WTC11 (cell line): ENCODE results near the gene ETV6. TPM values are rescaled to one million over a fixed set of nuclear protein-coding genes. Genes with fewer than 3 reads are reported as not detected.

ENCODE experiments used
- ATAC-seq: fragments of 200-7000 bp; cut with Tn5 transposase; 2 replicates; pipeline ENCODE4 v1.10.0; 2021; ENCODE audit warnings: mild to moderate bottlenecking, moderate library complexity
- CTCF ChIA-PET: fragments of 300-600 bp; sonication (Branson Sonifier 250); formaldehyde crosslinking; loops from one replicate; lab custom pipeline; 2021; ENCODE audit warnings: antibody characterized with exemption; lab: Charles Lee
- POLR2A ChIA-PET: fragments of 350-600 bp; sonication (Branson Sonifier 250); formaldehyde crosslinking; loops from one replicate; lab custom pipeline; 2021; ENCODE audit warnings: antibody characterized with exemption; lab: Charles Lee
- DNase-seq: peaks from one replicate; pipeline ENCODE4 v3.0.0; 2021; ENCODE audit warnings: low spot score
- H3K27ac Mint-ChIP-seq: 2 replicates; pipeline ENCODE4 v1.8.0; 2021; ENCODE audit warnings: mixed read lengths
- H3K27me3 Mint-ChIP-seq: 2 replicates; pipeline ENCODE4 v1.8.0; 2021; ENCODE audit warnings: low read depth, mild to moderate bottlenecking, moderate library complexity, mixed read lengths
- H3K36me3 Mint-ChIP-seq: 2 replicates; pipeline ENCODE4 v1.8.0; 2021; ENCODE audit warnings: mixed read lengths
- H3K4me1 Mint-ChIP-seq: 2 replicates; pipeline ENCODE4 v1.8.0; 2022; ENCODE audit warnings: mixed read lengths
- H3K4me3 Mint-ChIP-seq: 2 replicates; pipeline ENCODE4 v1.8.0; 2021; ENCODE audit warnings: mild to moderate bottlenecking, moderate library complexity, mixed read lengths
- H3K9me3 Mint-ChIP-seq: 2 replicates; pipeline ENCODE4 v1.8.0; 2021; ENCODE audit warnings: mixed read lengths
- CBFB ChIP-seq: sonication (generic); formaldehyde crosslinking; IDR thresholded peaks from 2 replicates; pipeline ENCODE4 v1.8.1; 2022; ENCODE audit warnings: mild to moderate bottlenecking, low read depth, missing genetic modification reagents
- CREB1 ChIP-seq: sonication (generic); formaldehyde crosslinking; IDR thresholded peaks from 2 replicates; pipeline ENCODE4 v1.8.0; 2023; ENCODE audit warnings: mild to moderate bottlenecking, missing genetic modification reagents
- NR1H2 ChIP-seq: sonication (generic); formaldehyde crosslinking; IDR thresholded peaks from 2 replicates; pipeline ENCODE4 v1.9.0; 2021; ENCODE audit warnings: mild to moderate bottlenecking, moderate library complexity, missing genetic modification reagents
- OVOL2 ChIP-seq: fragments of 250-450 bp; sonication (Bioruptor Pico); IDR thresholded peaks from 2 replicates; pipeline ENCODE4 v1.9.0; 2021; ENCODE audit warnings: mild to moderate bottlenecking, borderline replicate concordance
- ZNF219 ChIP-seq: sonication (generic); formaldehyde crosslinking; IDR thresholded peaks from 2 replicates; pipeline ENCODE4 v1.8.0; 2023; ENCODE audit warnings: missing genetic modification reagents, mild to moderate bottlenecking, borderline replicate concordance
- ZNF416 ChIP-seq: fragments of 250-450 bp; sonication (Bioruptor Pico); IDR thresholded peaks from 2 replicates; pipeline ENCODE4 v1.9.0; 2021; ENCODE audit warnings: mild to moderate bottlenecking, inconsistent platforms
- total RNA-seq: library from RNA; stranded (reverse); gene quantifications from 3 replicates; pipeline ENCODE4 v1.2.3, GENCODE V29; 2021
- TF ChIP-seq, protein P1 (sequence below): sonication (generic); formaldehyde crosslinking; IDR thresholded peaks from 2 replicates; pipeline ENCODE4 v1.8.1; 2023; ENCODE audit warnings: mild to moderate bottlenecking, missing genetic modification reagents, moderate library complexity
- TF ChIP-seq, protein P2 (sequence below): sonication (generic); formaldehyde crosslinking; IDR thresholded peaks from 2 replicates; pipeline ENCODE4 v1.8.0; 2022; ENCODE audit warnings: mild to moderate bottlenecking, missing genetic modification reagents
- TF ChIP-seq, protein P3 (sequence below): sonication (generic); formaldehyde crosslinking; IDR thresholded peaks from 2 replicates; pipeline ENCODE4 v1.8.1; 2022; ENCODE audit warnings: mild to moderate bottlenecking, moderate library complexity, missing genetic modification reagents
- TF ChIP-seq, protein P4 (sequence below): fragments of 250-450 bp; sonication (Bioruptor Pico); IDR thresholded peaks from 2 replicates; pipeline ENCODE4 v1.9.0; 2021; ENCODE audit warnings: moderate library complexity, mild to moderate bottlenecking, inconsistent platforms, borderline replicate concordance
- TF ChIP-seq, protein P5 (sequence below): sonication (generic); formaldehyde crosslinking; IDR thresholded peaks from 2 replicates; pipeline ENCODE4 v1.8.1; 2023; ENCODE audit warnings: mild to moderate bottlenecking, missing genetic modification reagents
- TF ChIP-seq, protein P6 (sequence below): sonication (generic); formaldehyde crosslinking; conservative IDR thresholded peaks from 2 replicates; pipeline ENCODE4 v1.8.1; 2023; ENCODE audit warnings: mild to moderate bottlenecking, low read depth, missing genetic modification reagents, moderate library complexity

ETV6 gene
- total RNA-seq, 1 experiment from 2014 or later = 23.5 TPM

DNA sequence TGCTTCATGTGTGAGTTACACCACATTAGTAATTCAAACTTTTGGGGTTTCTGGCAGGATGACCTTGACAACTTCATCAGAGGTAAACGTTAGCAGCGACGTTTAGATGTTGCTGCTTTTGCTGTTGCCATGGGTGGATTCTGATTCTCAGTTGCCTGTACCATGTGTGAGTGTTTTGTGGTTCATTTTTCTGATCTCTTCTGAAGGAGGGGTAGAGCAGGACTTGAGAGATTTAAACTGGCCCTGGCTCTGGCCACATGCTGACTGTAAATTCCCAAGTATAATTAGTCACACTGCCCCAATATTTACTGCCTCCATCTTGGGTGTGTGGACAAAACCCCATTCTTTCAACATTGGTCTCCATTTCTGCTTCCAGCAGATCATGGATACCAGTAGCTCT, 110.4 kb downstream of the ETV6 start (continued):
- TF ChIP-seq, protein P1, sequence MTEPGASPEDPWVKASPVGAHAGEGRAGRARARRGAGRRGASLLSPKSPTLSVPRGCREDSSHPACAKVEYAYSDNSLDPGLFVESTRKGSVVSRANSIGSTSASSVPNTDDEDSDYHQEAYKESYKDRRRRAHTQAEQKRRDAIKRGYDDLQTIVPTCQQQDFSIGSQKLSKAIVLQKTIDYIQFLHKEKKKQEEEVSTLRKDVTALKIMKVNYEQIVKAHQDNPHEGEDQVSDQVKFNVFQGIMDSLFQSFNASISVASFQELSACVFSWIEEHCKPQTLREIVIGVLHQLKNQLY (CRISPR knock-in tag) = no peak
- TF ChIP-seq NR1H2 (CRISPR knock-in tag) (no peak), ZNF416 (CRISPR knock-in tag) (no peak), ZNF219 (CRISPR knock-in tag) (no peak), CBFB (CRISPR knock-in tag) (no peak), OVOL2 (CRISPR knock-in tag) (no peak), CREB1 (CRISPR knock-in tag) (no peak)
- TF ChIP-seq, protein P2, sequence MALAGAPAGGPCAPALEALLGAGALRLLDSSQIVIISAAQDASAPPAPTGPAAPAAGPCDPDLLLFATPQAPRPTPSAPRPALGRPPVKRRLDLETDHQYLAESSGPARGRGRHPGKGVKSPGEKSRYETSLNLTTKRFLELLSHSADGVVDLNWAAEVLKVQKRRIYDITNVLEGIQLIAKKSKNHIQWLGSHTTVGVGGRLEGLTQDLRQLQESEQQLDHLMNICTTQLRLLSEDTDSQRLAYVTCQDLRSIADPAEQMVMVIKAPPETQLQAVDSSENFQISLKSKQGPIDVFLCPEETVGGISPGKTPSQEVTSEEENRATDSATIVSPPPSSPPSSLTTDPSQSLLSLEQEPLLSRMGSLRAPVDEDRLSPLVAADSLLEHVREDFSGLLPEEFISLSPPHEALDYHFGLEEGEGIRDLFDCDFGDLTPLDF (CRISPR knock-in tag) = no peak
- TF ChIP-seq, protein P3, sequence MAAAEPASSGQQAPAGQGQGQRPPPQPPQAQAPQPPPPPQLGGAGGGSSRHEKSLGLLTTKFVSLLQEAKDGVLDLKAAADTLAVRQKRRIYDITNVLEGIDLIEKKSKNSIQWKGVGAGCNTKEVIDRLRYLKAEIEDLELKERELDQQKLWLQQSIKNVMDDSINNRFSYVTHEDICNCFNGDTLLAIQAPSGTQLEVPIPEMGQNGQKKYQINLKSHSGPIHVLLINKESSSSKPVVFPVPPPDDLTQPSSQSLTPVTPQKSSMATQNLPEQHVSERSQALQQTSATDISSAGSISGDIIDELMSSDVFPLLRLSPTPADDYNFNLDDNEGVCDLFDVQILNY (CRISPR knock-in tag) = no peak
- TF ChIP-seq, protein P4, sequence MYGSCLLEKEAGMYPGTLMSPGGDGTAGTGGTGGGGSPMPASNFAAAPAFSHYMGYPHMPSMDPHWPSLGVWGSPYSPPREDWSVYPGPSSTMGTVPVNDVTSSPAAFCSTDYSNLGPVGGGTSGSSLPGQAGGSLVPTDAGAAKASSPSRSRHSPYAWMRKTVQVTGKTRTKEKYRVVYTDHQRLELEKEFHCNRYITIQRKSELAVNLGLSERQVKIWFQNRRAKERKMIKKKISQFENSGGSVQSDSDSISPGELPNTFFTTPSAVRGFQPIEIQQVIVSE = no peak
- TF ChIP-seq, protein P5, sequence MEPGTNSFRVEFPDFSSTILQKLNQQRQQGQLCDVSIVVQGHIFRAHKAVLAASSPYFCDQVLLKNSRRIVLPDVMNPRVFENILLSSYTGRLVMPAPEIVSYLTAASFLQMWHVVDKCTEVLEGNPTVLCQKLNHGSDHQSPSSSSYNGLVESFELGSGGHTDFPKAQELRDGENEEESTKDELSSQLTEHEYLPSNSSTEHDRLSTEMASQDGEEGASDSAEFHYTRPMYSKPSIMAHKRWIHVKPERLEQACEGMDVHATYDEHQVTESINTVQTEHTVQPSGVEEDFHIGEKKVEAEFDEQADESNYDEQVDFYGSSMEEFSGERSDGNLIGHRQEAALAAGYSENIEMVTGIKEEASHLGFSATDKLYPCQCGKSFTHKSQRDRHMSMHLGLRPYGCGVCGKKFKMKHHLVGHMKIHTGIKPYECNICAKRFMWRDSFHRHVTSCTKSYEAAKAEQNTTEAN = no peak

DNA sequence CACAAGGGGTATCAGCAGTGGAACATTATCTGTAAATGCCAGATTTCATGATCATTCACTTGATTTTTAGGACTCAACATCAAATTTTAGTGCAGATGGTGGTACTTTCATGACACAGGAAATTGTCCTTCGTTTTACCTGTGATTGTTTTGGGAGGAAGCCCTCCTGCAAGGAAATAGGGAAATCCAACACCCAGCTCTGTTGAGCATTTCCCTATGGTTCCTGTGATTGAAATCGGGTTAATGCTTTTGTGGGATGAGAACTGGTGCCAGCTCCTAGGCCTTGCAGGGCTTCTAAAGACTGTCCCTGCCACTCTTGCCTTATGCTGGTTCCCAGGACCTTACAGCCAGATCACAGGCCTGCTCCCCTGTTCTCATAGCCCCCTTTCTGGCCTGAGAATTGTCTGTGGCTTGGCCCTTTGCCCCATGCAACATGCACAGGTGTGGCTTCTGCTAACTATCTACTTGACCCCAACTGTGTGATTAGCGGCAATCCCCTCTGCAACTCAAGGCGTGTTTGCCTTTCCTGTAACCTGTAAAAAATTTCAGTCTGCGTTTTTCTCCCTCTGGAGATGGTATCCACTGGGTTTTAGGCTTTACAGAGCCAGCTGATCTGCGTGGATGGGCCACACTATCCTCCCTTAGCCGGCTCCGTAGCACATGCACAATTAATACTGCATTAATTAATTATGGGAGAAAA, 112.5 kb downstream of the ETV6 start:
- H3K4me3 Mint-ChIP-seq = no peak overlapping the region
- TF ChIP-seq, protein P2 (CRISPR knock-in tag) = no peak
- TF ChIP-seq, protein P6, sequence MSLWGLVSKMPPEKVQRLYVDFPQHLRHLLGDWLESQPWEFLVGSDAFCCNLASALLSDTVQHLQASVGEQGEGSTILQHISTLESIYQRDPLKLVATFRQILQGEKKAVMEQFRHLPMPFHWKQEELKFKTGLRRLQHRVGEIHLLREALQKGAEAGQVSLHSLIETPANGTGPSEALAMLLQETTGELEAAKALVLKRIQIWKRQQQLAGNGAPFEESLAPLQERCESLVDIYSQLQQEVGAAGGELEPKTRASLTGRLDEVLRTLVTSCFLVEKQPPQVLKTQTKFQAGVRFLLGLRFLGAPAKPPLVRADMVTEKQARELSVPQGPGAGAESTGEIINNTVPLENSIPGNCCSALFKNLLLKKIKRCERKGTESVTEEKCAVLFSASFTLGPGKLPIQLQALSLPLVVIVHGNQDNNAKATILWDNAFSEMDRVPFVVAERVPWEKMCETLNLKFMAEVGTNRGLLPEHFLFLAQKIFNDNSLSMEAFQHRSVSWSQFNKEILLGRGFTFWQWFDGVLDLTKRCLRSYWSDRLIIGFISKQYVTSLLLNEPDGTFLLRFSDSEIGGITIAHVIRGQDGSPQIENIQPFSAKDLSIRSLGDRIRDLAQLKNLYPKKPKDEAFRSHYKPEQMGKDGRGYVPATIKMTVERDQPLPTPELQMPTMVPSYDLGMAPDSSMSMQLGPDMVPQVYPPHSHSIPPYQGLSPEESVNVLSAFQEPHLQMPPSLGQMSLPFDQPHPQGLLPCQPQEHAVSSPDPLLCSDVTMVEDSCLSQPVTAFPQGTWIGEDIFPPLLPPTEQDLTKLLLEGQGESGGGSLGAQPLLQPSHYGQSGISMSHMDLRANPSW (CRISPR knock-in tag) = no peak
- H3K27me3 Mint-ChIP-seq = no peaks in the 10 kb centered on the region
- ATAC-seq (no peak), DNase-seq (no peak)
- CTCF ChIA-PET = interaction anchor here (0.6 to 1.1 kb wide), 3 partner anchors 28 to 130 kb away, joined by 3 to 5 read pairs (median 3); no protein-coding TSS in a partner anchor
- POLR2A ChIA-PET = no interaction called here
- peaks cover 55% of the 10 kb centered on the region for H3K4me1 Mint-ChIP-seq
- H3K36me3 Mint-ChIP-seq = no peaks in the 10 kb centered on the region
- H3K27ac Mint-ChIP-seq = peak overlapping the region; percentile 20; the same call in 1 of the 2 replicates
- H3K9me3 Mint-ChIP-seq = no peaks in the 10 kb centered on the region
